ENCODE results near the gene CDK18.

The CDK18 gene

DNA sequence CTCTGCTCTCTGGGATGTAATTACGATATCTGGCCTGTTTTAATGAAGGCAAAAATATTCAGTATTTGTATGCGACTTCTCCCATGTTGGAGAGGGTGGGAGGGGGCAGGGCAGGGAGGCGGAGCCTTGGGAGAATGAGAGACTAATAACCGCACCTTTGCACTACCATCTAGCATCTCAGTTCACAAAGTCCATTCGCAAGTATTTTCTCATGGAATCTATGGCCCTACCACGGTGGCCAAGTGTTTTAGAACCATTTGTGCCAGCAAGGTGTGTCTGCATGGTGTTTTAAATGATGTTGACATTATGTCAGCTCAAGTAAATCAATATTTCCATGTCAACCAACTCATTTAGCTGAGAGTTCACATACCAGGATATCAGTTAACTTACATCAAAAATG is 34.3 kb upstream of the CDK18 start:
- no peaks in the 10 kb centered on the region for H3K4me1 ChIP-seq (ENCODE audit: low read depth, poor library complexity, severe bottlenecking)
- H3K4me3 ChIP-seq (IDR thresholded peaks at IDR 0.05; ENCODE audit: insufficient read depth, low read depth, low read length): no peak overlapping the region
- H4K20me1 ChIP-seq (ENCODE audit: insufficient read depth): no peaks in the 10 kb centered on the region
- peaks cover 4% of the 10 kb centered on the region for H3K27me3 ChIP-seq (ENCODE audit: insufficient read depth, low read depth)
- no peak overlapping the region for H2AFZ ChIP-seq (ENCODE audit: low read depth)
- H3K9ac ChIP-seq: no peak overlapping the region
- TF ChIP-seq, protein P1, sequence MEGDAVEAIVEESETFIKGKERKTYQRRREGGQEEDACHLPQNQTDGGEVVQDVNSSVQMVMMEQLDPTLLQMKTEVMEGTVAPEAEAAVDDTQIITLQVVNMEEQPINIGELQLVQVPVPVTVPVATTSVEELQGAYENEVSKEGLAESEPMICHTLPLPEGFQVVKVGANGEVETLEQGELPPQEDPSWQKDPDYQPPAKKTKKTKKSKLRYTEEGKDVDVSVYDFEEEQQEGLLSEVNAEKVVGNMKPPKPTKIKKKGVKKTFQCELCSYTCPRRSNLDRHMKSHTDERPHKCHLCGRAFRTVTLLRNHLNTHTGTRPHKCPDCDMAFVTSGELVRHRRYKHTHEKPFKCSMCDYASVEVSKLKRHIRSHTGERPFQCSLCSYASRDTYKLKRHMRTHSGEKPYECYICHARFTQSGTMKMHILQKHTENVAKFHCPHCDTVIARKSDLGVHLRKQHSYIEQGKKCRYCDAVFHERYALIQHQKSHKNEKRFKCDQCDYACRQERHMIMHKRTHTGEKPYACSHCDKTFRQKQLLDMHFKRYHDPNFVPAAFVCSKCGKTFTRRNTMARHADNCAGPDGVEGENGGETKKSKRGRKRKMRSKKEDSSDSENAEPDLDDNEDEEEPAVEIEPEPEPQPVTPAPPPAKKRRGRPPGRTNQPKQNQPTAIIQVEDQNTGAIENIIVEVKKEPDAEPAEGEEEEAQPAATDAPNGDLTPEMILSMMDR (conservative IDR thresholded peaks at IDR 0.05; ENCODE audit: low read depth, low read length): no peak
- H3K36me3 ChIP-seq (ENCODE audit: insufficient read depth): no peaks in the 10 kb centered on the region
- H3K27ac ChIP-seq: no peak overlapping the region
- no peak overlapping the region for H3K4me2 ChIP-seq
- H3K79me2 ChIP-seq (ENCODE audit: insufficient read depth, low read depth): no peaks in the 10 kb centered on the region

DNA sequence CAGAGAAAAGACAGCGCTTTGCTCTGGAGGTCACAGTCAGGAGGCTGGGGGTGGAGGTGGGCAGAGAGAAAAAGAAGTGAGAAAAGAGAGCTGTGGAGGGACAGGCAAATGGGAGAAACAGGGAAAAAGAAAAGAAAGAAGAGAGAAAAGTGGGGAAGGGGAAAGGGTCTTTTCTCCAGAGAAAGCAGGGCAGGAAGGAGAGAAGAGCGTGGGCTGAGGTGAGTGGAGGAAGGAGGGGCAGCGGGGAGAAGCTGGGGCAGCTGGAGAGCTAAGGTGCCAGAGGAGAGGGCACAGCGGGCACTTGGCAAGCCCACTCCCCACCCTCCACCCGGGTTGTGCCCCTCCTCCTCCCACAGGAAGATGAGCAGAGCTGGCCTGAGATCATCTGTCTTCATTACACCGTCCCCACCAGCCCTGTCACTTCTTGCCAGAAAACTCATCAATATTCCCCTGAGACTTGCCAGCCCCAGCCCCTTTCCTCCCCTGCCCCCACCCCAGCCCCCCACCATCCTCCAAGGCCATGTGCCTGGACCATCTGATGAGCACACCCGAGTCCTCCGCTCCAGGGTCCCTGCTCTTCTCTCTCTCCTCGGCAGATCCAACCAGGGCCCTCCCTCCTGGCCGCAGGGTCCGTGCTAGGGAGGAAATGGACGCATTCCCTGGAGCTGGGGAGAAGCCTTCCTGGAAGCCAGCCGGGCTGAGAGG is 31.6 kb upstream of the CDK18 start:
- Histone ChIP-seq H3K79me2 (ENCODE audit: insufficient read depth, low read depth) (no peaks in the 10 kb centered on the region), H3K4me3 (IDR thresholded peaks at IDR 0.05; ENCODE audit: insufficient read depth, low read depth, low read length) (no peak overlapping the region), H3K27ac (no peak overlapping the region), H3K4me1 (ENCODE audit: low read depth, poor library complexity, severe bottlenecking) (peaks cover under 1% of the 10 kb centered on the region), H3K36me3 (ENCODE audit: insufficient read depth) (no peaks in the 10 kb centered on the region), H3K27me3 (ENCODE audit: insufficient read depth, low read depth) (peaks cover 4% of the 10 kb centered on the region), H3K9ac (no peak overlapping the region), H4K20me1 (ENCODE audit: insufficient read depth) (no peaks in the 10 kb centered on the region), H2AFZ (ENCODE audit: low read depth) (no peak overlapping the region), H3K4me2 (no peak overlapping the region)
- TF ChIP-seq, protein P1 (conservative IDR thresholded peaks at IDR 0.05; ENCODE audit: low read depth, low read length): no peak

DNA sequence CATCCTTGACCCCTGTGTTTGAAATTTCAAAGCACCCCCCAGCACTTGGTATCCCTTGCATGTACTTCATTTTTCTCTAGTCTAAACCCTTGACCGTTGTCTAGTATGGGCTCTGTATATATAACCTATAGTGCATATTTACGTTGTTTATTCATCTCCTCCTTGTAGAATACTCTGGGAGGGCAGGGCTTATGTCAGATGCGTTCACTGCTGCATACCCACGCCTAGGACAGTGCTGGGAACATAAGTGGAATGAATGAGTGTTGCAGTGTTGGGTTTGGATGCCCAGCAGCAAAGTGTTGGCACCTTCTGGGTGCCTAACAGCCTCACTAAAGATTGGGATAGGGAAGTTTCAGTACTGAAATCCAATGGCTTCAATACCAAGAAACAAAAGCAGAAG is 31.0 kb upstream of the CDK18 start:
- Histone ChIP-seq H3K4me3 (IDR thresholded peaks at IDR 0.05; ENCODE audit: insufficient read depth, low read depth, low read length) (no peak overlapping the region), H3K27me3 (ENCODE audit: insufficient read depth, low read depth) (peaks cover 4% of the 10 kb centered on the region), H3K4me1 (ENCODE audit: low read depth, poor library complexity, severe bottlenecking) (peaks cover 7% of the 10 kb centered on the region), H4K20me1 (ENCODE audit: insufficient read depth) (no peaks in the 10 kb centered on the region), H3K27ac (no peak overlapping the region), H3K36me3 (ENCODE audit: insufficient read depth) (no peaks in the 10 kb centered on the region), H3K4me2 (no peak overlapping the region), H3K9ac (no peak overlapping the region), H3K79me2 (ENCODE audit: insufficient read depth, low read depth) (no peaks in the 10 kb centered on the region), H2AFZ (ENCODE audit: low read depth) (no peak overlapping the region)
- TF ChIP-seq, protein P1 (conservative IDR thresholded peaks at IDR 0.05; ENCODE audit: low read depth, low read length): no peak

DNA sequence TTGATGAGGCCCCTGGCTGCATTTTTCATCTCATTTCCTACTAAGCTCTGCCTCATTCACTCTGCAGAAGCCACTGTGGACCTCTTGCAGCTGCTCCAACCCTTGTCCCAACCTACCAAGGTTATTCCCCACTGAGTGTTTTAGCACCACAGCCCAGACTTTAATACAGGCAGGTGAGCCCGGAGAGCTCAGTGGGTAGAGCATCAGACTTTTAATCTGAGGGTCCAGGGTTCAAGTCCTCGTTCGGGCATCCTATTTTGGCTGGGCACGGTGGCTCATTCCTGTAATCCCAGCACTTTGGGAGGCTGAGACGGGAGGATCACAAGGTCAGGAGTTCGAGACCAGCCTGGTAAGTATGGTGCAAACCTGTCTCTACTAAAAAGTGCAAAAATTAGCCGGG is 30.5 kb upstream of the CDK18 start:
- Histone ChIP-seq H3K36me3 (ENCODE audit: insufficient read depth) (no peaks in the 10 kb centered on the region), H3K4me1 (ENCODE audit: low read depth, poor library complexity, severe bottlenecking) (peaks cover 12% of the 10 kb centered on the region), H3K4me2 (no peak overlapping the region), H4K20me1 (ENCODE audit: insufficient read depth) (no peaks in the 10 kb centered on the region), H2AFZ (ENCODE audit: low read depth) (no peak overlapping the region), H3K79me2 (ENCODE audit: insufficient read depth, low read depth) (no peaks in the 10 kb centered on the region), H3K9ac (no peak overlapping the region), H3K27ac (no peak overlapping the region), H3K4me3 (IDR thresholded peaks at IDR 0.05; ENCODE audit: insufficient read depth, low read depth, low read length) (no peak overlapping the region), H3K27me3 (ENCODE audit: insufficient read depth, low read depth) (peaks cover 4% of the 10 kb centered on the region)
- TF ChIP-seq, protein P1 (conservative IDR thresholded peaks at IDR 0.05; ENCODE audit: low read depth, low read length): no peak
